IMR-90 (cell line): Measurements from ENCODE around the gene DCHS2.

Source experiments
- BHLHE40 ChIP-seq: fragments of 150-350 bp; IDR thresholded peaks from 2 replicates; pipeline ENCODE4 v1.6.1; 2016; ENCODE audit warnings: mild to moderate bottlenecking, low read depth, low read length
- CEBPB ChIP-seq: IDR thresholded peaks from 2 replicates; pipeline ENCODE4 v1.6.1; 2012; ENCODE audit warnings: low read depth, low read length, improper control_type of control experiment
- CHD1 ChIP-seq: IDR thresholded peaks from 2 replicates; pipeline ENCODE4 v1.6.1; 2012; ENCODE audit warnings: low read depth, low read length, improper control_type of control experiment
- MAFK ChIP-seq: IDR thresholded peaks from 2 replicates; pipeline ENCODE4 v1.6.1; 2012; ENCODE audit warnings: low read depth, low read length, improper control_type of control experiment
- MAZ ChIP-seq: IDR thresholded peaks from 2 replicates; pipeline ENCODE4 v1.6.1; 2012; ENCODE audit warnings: low read depth, mild to moderate bottlenecking, low read length, improper control_type of control experiment, moderate library complexity, borderline replicate concordance
- MXI1 ChIP-seq: IDR thresholded peaks from 2 replicates; pipeline ENCODE4 v1.6.1; 2012; ENCODE audit warnings: low read depth, mild to moderate bottlenecking, low read length, moderate library complexity, borderline replicate concordance
- POLR2A ChIP-seq: IDR thresholded peaks from 2 replicates; pipeline ENCODE4 v1.6.1; 2012; ENCODE audit warnings: mild to moderate bottlenecking, low read depth, low read length
- RAD21 ChIP-seq: IDR thresholded peaks from 2 replicates; pipeline ENCODE4 v1.6.1; 2012; ENCODE audit warnings: low read length, improper control_type of control experiment
- RCOR1 ChIP-seq: IDR thresholded peaks from 2 replicates; pipeline ENCODE4 v1.6.1; 2012; ENCODE audit warnings: mild to moderate bottlenecking, low read length, improper control_type of control experiment; ENCODE audit not compliant: insufficient replicate concordance
- RFX5 ChIP-seq: IDR thresholded peaks from 2 replicates; pipeline ENCODE4 v1.8.0; 2012; ENCODE audit warnings: low read depth, mild to moderate bottlenecking, low read length, moderate library complexity
- SMC3 ChIP-seq: fragments of 150-350 bp; IDR thresholded peaks from 2 replicates; pipeline ENCODE4 v1.6.1; 2016; ENCODE audit warnings: low read depth, mild to moderate bottlenecking, antibody characterized with exemption, low read length, moderate library complexity
- TF ChIP-seq, protein P1 (sequence below): conservative IDR thresholded peaks from 2 replicates; pipeline ENCODE4 v1.5.1; 2012; ENCODE audit warnings: mild to moderate bottlenecking, low read depth, low read length, improper control_type of control experiment

DNA sequence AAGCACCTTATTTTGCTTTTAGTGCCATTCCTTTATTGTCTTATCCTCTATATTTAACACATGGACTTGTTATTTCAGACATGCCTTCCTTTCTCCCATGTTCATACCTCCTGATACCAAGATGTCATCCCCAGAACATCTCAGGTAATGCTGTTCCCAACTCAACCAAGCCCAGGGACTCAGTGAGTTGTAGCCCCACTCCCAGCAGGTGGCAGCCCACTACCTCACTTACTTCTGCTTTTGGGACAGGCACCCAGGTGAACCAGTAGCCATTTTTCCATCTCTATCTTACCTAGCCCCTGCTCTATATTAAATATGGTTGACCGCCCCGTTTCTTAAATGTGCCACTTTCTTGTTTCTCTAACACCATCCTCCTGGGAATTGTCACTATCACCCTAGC lies 199.0 kb downstream of the DCHS2 start:
- TF ChIP-seq, protein P1, sequence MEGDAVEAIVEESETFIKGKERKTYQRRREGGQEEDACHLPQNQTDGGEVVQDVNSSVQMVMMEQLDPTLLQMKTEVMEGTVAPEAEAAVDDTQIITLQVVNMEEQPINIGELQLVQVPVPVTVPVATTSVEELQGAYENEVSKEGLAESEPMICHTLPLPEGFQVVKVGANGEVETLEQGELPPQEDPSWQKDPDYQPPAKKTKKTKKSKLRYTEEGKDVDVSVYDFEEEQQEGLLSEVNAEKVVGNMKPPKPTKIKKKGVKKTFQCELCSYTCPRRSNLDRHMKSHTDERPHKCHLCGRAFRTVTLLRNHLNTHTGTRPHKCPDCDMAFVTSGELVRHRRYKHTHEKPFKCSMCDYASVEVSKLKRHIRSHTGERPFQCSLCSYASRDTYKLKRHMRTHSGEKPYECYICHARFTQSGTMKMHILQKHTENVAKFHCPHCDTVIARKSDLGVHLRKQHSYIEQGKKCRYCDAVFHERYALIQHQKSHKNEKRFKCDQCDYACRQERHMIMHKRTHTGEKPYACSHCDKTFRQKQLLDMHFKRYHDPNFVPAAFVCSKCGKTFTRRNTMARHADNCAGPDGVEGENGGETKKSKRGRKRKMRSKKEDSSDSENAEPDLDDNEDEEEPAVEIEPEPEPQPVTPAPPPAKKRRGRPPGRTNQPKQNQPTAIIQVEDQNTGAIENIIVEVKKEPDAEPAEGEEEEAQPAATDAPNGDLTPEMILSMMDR, result no peak
- TF ChIP-seq MAZ, result no peak
- TF ChIP-seq POLR2A, result no peak
- no peak for TF ChIP-seq SMC3
- no peak for TF ChIP-seq BHLHE40
- TF ChIP-seq CEBPB, result no peak
- no peak for TF ChIP-seq RAD21
- TF ChIP-seq CHD1, result no peak
- no peak for TF ChIP-seq RCOR1
- TF ChIP-seq MXI1, result no peak
- no peak for TF ChIP-seq MAFK
- no peak for TF ChIP-seq RFX5
